HepG2 (cell line): ENCODE results near the gene HSP90AA1. TPM values are rescaled to one million over a fixed set of nuclear protein-coding genes. Genes with fewer than 3 reads are reported as not detected.
A peak's percentile ranks its signal among the peaks of the same experiment; 100 is the strongest.

ENCODE experiments used
- CENPBD1 ChIP-seq: sonication (generic); formaldehyde crosslinking; IDR thresholded peaks from 2 replicates; pipeline ENCODE4 v1.8.0; 2022; ENCODE audit warnings: missing genetic modification reagents, low read depth, mild to moderate bottlenecking, borderline replicate concordance
- CSRNP2 ChIP-seq: sonication (generic); formaldehyde crosslinking; conservative IDR thresholded peaks from 2 replicates; pipeline ENCODE4 v1.8.0; 2022; ENCODE audit warnings: low read depth, missing genetic modification reagents
- FLYWCH1 ChIP-seq: sonication (generic); formaldehyde crosslinking; IDR thresholded peaks from 2 replicates; pipeline ENCODE4 v1.8.1; 2023; ENCODE audit warnings: mild to moderate bottlenecking, missing genetic modification reagents
- RBM39 ChIP-seq: fragments of 200-400 bp; formaldehyde crosslinking; IDR thresholded peaks from one replicate; pipeline ENCODE4 v1.6.1; 2018; ENCODE audit warnings: antibody characterized with exemption, mild to moderate bottlenecking, low read depth, low read length; ENCODE audit not compliant: poor library complexity, severe bottlenecking
- REXO4 ChIP-seq: sonication (generic); formaldehyde crosslinking; IDR thresholded peaks from 2 replicates; pipeline ENCODE4 v1.8.0; 2022; ENCODE audit warnings: missing genetic modification reagents, mild to moderate bottlenecking, borderline replicate concordance
- SAFB2 ChIP-seq: sonication (generic); formaldehyde crosslinking; IDR thresholded peaks from 2 replicates; pipeline ENCODE4 v1.5.1; 2020; ENCODE audit warnings: missing genetic modification reagents, low read depth, mild to moderate bottlenecking, borderline replicate concordance
- SMARCC2 ChIP-seq: fragments of 450-650 bp; IDR thresholded peaks from 2 replicates; pipeline ENCODE4 v1.6.1; 2017; ENCODE audit warnings: antibody characterized with exemption, mild to moderate bottlenecking
- TEAD3 ChIP-seq: optimal IDR thresholded peaks from 2 replicates; pipeline ENCODE3; 2016; ENCODE audit warnings: borderline replicate concordance
- XRCC5 ChIP-seq: fragments of 200-400 bp; formaldehyde crosslinking; optimal IDR thresholded peaks from 2 replicates; pipeline ENCODE3; 2017; ENCODE audit warnings: mild to moderate bottlenecking, low read length
- ZBTB25 ChIP-seq: IDR thresholded peaks from 2 replicates; pipeline ENCODE4 v1.6.1; 2018; ENCODE audit warnings: missing genetic modification reagents
- ZNF687 ChIP-seq: sonication (generic); formaldehyde crosslinking; IDR thresholded peaks from 2 replicates; pipeline ENCODE4 v1.5.1; 2020; ENCODE audit warnings: mild to moderate bottlenecking, missing genetic modification reagents, moderate library complexity
- polyA plus RNA-seq, 8 experiments: library from polyadenylated mRNA; depleted of rRNA in 3 of 8; stranded (reverse) in 7 of 8; unstranded in 1 of 8; fragments of >200 nt; fragmentation: Illumina TruSeq in 4 of 8; extraction: Trizol in 4 of 8; gene quantifications; 2 replicates each; pipeline versions ENCODE4 v1.2.1 to v1.2.3, GENCODE V29; 2011 to 2016; ENCODE audit warnings: low read depth in 4 of 8, missing spikeins in 1 of 8, mixed read lengths in 1 of 8; ENCODE audit not compliant: insufficient read depth in 1 of 8
- total RNA-seq, 5 experiments: library from RNA; depleted of rRNA; stranded (reverse); fragments of >200 nt; fragmentation: Illumina TruSeq; extraction: Trizol; gene quantifications; 2 replicates each; pipeline ENCODE4 v1.2.3, GENCODE V29; 2016; ENCODE audit warnings: low read depth in 1 of 5
- TF ChIP-seq, protein P1 (sequence below), 2 experiments: IDR thresholded peaks; 2 replicates each; pipeline ENCODE4 v1.6.1; 2011 to 2012; ENCODE audit warnings: low read length in 2 of 2, borderline replicate concordance in 1 of 2, low read depth in 1 of 2, mild to moderate bottlenecking in 1 of 2, moderate library complexity in 1 of 2

HSP90AA1 gene
- total and polyA plus RNA-seq, 2 of the 13 experiments (the other 11 are each of a cell fraction or from before 2014, with no cell fraction given) = 262 to 636 TPM

DNA sequence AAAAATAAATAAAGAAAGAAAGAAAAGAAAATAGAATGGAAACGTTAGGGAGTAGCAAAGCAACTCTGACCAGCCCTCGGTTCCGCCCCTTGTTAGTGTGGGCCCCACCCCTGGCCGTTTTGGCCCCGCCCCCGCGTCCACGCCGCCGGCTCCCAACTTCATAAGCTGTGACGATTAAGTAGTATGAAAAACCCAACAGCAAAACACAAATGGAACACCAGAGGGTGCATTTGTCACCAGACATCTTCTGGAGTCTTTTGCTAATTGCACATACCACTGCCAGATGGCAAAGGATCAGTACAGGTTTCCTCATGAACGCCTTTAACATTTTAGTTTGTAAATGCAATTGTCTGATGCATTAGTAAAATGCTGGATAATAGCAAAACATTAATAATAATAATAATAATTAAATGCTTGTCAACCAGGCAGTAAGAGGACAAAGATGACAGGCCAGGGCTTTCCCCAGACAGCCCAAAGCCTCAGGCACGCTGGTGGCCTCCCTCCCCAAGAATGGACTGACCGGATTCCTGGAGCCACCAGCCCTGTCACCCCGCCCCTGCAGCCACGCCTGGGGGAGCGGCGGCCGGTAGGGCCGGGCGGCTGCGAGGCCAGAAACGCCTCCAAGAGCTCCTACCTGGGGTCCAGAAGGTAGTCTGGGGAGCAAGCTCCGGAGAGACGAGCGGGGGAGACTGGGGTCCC, 23.6 kb downstream of the HSP90AA1 start (continued):
- TF ChIP-seq SAFB2 (CRISPR knock-in tag) (no peak), CENPBD1 (CRISPR knock-in tag) (no peak), SMARCC2 (no peak), RBM39 (peak; percentile 28), ZNF687 (CRISPR knock-in tag) (peak; percentile 50; the same call in 1 of the 2 replicates), REXO4 (CRISPR knock-in tag) (no peak), TEAD3 (CRISPR knock-in tag) (peak; percentile 27), XRCC5 (no peak), CSRNP2 (no peak), FLYWCH1 (CRISPR knock-in tag) (no peak), ZBTB25 (CRISPR knock-in tag) (no peak)
- TF ChIP-seq, protein P1, sequence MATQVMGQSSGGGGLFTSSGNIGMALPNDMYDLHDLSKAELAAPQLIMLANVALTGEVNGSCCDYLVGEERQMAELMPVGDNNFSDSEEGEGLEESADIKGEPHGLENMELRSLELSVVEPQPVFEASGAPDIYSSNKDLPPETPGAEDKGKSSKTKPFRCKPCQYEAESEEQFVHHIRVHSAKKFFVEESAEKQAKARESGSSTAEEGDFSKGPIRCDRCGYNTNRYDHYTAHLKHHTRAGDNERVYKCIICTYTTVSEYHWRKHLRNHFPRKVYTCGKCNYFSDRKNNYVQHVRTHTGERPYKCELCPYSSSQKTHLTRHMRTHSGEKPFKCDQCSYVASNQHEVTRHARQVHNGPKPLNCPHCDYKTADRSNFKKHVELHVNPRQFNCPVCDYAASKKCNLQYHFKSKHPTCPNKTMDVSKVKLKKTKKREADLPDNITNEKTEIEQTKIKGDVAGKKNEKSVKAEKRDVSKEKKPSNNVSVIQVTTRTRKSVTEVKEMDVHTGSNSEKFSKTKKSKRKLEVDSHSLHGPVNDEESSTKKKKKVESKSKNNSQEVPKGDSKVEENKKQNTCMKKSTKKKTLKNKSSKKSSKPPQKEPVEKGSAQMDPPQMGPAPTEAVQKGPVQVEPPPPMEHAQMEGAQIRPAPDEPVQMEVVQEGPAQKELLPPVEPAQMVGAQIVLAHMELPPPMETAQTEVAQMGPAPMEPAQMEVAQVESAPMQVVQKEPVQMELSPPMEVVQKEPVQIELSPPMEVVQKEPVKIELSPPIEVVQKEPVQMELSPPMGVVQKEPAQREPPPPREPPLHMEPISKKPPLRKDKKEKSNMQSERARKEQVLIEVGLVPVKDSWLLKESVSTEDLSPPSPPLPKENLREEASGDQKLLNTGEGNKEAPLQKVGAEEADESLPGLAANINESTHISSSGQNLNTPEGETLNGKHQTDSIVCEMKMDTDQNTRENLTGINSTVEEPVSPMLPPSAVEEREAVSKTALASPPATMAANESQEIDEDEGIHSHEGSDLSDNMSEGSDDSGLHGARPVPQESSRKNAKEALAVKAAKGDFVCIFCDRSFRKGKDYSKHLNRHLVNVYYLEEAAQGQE (IDR thresholded peaks at IDR 0.05; ENCODE audit: borderline replicate concordance in 1 of 2, low read depth in 1 of 2, low read length in 2 of 2) = no peak
